Fibroblast of skin of right quadriceps (primary cell): Measurements from ENCODE around the gene CYP1B1.
"Not testable (repeated sequence)": the region's sequence is repeated elsewhere in the genome, so short reads cannot be mapped to it uniquely, and the experiment has no call there.

Experiments used
- DNase-seq: peaks from one replicate; pipeline ENCODE4 v3.0.0-alpha.2; 2013

The CYP1B1 gene

DNA sequence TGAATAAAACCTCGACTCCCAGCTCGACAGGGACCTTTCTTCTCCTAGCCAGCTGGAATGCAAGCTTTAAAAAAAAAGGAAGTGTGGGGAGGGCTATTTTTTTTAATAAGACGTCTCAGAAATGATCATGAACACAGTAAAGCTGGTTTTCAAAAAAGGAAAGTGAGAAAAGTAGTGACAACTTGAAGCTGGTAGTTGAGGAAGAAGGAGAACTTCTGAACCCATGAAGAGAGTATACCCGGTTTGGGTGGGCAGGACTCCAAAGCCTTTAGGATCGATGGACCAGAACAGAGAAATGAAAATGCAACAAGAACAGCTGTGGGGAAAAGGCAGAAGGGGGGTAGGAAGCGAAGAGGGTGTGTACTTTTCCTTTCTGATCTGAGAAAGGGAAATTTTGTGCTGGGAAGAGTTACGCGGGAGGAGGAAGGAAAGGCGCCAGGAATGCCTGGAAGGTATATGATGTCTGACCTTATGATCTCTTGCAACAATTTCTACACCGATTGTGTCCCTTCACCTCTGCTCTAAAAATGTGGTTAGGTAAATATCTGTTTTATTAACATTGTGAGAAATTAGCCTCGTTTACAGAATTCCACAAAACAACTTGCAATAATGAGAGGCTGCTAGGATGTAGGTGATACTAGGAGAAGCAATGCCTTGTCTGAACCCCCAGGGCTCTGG is 22.6 kb upstream of the CYP1B1 start:
- no peak for DNase-seq

DNA sequence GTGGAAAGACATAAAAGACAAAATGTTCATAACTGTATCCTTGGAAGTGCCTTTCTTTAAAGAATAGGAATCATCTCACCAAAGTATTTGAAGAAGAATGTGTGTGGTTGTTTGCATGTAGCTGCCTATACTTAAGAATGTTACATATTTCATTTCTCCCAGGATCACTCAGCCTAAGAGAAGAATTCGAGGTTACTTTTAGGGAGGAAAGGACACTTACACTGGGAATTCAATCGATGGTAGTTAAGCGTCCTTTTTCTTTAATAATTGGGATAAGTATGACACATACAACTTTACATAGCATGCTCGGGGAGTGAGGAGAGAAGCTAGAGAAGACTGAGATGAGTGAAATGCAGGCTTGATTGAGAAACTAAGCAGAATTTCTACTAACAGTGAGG is 22.0 kb upstream of the CYP1B1 start:
- DNase-seq: peak; percentile 84

DNA sequence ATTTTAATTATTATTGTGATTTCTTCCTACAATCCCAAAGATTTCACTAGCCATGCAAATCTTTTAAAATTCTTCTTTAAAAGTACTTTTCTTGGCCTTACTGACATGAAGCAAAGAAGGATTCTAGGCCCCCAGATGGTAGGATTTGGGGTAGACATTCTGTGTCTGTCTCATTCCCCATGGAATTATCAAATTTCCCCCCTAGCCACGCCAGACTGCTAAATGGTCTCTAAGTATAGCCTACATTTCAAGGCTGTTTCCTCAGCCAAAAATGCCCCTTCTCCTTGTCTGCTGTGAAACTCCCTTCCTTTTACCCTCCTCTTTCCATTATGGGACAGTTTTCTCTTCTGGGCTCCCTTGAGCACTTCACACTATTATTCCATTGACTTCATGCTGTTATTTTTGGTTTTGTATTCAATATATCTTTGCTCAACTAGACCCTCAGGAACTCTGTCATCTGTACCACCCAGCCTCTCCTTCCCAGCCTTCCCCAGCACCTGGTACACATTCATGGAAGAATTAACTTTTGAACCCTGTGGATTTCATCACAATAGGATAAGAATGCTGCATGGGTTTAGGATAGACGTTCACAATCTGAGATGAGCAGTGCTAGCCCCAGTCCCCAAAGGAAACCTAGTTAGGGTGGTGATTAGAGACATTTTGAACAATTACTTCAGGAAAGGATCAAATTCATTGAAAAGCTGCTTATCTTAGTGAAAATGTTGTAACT is 21.5 kb upstream of the CYP1B1 start:
- peak; percentile 63 for DNase-seq

DNA sequence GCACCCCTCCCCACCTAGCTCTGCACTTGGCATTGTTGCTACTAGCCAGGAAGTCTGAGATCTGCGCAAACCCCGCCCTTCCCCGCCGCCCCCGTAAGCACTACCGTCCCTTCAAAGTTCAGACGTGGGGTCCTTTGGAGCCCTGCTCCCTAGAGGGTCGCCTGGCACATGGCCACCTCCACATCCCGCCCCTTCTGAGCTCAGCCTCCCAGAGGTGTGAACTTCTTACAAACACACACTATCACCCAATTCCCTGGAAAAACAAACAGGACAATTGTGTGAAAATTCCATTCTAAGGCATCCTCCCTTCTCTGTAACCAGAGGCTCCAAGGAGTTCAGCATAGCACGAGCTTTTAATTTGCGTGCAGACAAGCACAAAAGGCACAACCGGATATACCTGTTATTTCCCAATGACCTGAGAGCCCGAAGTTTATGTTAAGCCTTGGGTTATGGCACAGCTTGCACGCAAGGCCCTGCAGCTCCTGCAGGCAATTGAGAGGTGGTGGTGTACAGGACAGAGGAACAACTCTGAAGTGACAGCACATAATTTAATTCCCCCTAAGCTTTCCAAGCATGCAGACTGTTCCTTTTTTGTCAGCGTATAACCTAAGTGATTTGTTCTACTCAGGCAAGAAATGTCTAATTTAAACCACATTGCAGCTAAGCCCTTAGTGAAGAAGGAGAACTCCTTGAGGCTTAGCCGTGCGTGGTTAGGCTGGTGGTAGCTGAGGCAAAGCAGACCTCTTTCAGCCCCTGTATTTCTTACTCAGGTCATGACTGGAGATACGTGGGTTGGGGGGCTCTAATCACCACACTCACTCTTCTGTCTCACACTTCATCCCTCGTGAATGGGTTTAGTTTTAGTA is 20.3 kb upstream of the CYP1B1 start:
- peak; percentile 94 for DNase-seq

DNA sequence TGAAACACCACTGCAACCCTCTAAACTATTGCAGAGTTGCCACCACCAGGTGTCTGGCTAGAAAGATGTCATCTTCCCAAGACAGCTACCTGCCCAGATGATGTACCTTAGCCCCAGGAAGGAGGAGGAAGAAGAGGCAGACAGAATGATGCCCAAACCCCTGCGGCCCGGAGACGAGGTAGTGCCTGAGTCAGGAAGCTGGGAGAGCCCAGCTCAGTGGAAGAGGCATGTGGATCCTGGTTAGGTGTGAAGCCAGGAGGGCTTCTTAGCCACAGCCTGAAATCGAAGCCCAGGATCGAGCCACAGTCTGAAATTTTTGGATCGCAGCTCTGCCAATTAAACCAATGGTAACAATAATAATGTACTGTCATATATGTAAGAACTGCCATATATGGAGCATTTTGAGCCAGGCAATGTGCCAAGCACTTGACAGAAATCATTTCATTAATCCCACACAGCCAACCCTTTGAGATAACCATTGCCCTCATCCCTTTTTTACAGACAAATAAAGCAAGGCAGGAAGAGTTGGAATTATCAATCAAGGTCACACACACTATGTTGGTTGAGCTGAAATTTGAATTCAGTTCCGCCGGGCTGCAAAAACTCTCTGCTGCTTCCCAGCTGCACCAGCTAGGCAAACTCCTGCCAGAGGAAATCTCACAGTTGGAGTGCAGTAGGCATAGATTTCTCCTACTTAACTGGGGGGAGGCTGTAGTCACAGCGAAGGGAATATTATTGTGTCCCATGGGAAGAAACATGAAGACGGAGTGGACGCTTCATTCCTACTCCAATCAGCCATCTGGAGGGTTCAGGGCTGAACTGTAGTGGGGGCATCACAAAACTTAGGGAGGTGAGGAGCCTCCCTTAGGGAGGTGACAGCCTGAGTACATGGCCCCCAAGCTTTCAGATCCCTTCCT is 19.4 kb upstream of the CYP1B1 start:
- DNase-seq: no peak

DNA sequence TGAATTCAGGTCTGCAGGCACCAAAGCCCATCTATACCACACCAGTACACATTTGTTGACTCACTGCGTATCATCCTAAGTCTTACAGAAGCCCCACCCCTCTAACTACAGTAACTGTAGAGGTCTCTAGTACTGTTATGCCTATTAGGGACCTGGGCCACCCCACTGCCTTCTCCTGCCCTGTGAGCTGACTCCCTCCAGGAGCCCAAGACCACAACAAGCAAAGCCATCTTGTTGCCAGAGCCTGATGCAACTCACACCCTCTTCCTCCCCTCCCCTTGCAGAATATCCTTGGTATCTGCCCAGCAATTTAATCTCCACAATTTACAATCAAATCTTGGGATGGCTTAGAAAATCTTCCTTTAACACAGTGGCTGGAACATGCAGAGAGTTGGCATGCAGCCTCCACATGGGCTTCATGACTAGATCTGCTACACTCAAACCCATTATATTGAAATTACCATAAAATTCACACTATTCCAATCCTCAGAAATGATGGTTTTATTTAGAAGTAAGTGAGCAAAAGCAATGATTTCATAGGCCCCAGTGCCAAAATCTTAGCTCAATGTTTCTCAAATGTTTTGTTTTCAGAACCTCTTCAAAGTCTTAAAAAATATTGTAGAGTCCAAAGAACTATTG is 17.7 kb upstream of the CYP1B1 start:
- peak; percentile 59 for DNase-seq

DNA sequence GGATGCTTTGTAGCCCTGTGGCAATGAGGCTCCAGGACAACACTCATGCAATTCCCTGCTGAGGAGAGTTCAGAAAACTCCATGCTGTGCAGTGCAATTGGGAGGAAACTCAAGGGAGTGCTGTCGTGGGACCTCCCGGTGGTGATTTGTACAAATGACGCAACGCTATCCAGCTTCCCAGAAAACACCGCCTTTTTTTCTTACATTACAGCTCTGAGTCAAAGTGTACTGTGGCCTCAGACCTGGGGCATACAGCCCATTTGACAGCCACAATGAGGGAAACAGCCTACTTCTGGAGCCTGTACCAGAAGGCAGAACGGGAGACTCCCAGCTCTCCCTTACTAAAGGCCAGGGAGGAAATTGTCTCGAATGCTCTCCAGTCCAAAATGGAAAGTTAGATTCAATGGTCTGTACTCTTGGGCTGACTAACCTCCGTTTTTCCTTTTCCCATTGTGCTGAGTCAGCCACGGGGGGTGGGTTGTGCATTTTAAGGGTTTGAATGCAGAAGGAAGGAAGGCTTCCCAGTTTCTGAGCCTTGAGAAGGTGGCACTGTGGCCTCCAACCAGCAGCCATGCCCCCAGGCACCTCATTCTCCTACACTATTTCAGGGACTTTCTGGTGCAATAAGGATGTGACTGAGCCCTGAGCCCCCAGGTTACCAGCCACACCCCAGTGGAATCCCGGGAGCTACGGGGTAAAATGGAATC is 16.4 kb upstream of the CYP1B1 start:
- DNase-seq: peak; percentile 91

DNA sequence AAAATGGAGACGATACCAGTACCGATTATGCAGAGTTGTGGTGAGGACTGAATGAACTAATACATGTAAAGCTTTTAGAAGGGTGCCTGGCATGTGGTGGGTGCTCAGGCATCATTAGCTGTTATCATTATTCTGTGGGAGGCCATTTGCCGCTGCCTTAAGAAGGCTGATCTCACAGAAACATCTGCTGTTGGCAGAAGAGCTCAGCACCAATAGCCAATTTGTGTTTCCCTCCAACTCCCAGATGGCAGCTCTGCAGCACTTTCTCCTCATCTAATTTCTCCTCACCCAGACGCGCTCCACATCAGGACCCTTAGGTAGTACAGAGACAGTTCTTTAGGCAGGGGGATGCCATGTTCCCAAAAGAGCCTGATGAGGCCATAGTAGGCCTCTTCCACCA is 15.8 kb upstream of the CYP1B1 start:
- no peak for DNase-seq

DNA sequence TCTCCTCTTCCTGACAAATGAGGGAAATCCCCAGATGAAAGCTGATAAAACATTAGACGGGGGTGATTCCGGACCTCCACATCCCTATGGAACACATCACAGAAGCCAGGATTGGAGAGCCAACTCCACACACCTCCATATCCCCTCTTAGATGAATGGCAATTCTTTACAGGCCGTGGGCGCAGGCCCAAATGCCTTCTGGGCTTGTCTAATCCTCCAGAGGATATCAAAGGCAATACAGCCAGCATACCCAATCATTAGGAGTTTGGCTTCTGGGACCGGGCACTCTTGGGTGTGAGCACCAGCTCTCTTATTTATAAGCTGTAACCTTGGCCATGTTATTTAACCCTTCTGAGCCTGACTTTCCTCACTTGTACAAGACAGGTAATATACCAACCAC is 15.0 kb upstream of the CYP1B1 start:
- no peak for DNase-seq

DNA sequence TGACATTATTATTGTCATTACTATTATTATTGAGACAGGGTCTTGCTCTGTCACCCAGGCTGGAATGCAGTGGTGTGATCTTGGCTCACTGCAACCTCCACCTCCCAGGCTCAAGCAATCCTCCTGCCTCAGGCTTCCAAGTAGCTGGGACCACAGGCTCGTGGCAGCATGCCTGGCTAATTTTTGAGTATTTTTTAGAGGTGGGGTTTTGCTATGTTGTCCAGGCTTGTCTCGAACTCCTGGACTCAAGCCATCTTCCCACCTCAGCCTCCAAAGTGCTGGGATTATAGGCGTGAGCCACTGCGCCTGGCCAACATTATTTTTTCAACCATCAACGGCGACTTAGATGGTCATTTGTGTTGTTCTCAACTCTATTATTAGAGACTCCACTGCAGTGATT is 14.3 kb upstream of the CYP1B1 start:
- not testable (repeated sequence) for DNase-seq

DNA sequence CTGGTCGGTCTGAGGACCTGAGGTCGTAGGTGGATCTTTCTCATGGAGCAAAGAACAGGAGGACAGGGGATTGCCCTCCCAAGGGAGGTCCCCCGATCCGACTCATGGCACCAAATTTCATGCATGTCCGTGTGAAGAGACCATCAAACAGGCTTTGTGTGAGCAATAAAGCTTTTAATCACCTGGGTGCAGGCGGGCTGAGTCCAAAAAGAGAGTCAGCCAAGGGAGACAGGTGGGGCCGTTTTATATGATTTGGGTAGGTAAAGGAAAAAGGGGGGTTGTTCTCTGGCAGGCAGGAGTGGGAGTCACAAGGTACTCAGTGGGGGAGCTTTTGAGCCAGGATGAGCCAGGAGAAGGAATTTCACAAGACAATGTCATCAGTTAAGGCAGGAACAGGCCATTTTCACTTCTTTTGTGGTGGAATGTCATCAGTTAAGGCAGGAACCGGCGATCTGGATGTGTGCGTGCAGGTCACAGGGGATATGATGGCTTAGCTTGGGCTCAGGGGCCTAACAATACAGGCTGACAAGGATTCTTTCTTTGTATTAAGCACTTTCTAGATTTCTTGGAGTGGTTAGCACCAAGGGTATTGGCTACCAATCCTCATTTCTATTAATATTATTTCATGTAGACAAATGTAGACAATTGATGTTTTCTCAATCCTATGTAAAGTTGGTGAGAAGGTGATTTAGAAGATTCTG is 10.2 kb upstream of the CYP1B1 start:
- not testable (repeated sequence) for DNase-seq

DNA sequence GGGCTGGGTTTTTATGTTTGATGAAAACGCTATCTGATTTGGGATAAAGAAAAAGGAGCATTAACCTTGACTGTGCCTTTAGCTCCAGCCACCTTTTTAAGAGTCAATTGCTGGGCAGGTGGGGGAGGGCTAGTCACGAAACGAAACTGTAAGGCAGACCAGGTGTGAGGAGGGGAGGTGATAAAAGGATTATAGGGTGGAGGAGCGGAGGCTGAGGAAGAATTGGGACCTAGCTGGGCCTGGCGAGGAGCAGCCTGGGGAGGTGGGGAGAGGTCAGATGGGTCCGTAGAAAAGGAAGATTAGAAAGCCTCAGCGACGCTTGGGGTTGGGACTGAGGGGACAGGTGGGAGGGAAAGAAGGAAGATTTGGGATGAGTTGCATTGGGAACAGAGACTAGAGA is 8.6 kb upstream of the CYP1B1 start:
- DNase-seq: not testable (repeated sequence)

DNA sequence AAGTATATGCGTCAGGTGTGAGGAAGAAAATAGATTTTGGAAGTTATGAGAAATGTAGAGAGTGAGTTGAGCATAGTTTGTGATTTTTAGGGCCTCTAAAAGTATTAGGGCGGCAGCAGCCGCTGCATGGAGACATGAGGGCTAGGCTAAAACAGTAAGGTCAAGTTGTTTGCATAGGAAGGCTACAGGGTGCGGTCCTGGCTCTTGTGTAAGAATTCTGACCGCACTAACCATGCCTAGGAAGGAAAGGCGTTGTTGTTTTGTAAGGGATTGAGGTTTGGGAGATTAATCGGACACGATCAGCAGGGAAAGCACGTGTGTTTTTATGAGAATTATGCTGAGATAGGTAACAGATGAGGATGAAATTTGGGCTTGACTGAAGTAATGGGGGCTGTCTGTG is 6.8 kb upstream of the CYP1B1 start:
- DNase-seq: not testable (repeated sequence)

DNA sequence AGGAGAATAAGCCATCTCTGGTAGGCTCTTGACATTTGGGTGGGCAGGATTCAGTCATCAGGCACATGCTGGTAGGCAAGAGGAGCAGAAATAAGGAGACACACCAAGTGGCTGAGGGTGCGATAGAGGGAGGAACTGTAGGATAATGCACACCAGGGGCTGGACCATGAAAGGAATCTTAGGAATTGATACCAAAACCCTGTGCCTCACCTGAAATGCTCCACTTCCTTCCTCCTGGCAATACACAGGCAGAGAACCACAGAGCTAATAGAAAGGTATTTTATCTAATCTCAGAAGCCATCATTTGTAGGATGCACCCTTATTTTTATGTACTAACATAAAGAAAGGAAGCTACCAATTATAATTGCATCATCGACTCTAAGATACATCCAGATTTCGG is 4.4 kb upstream of the CYP1B1 start:
- no peak for DNase-seq

DNA sequence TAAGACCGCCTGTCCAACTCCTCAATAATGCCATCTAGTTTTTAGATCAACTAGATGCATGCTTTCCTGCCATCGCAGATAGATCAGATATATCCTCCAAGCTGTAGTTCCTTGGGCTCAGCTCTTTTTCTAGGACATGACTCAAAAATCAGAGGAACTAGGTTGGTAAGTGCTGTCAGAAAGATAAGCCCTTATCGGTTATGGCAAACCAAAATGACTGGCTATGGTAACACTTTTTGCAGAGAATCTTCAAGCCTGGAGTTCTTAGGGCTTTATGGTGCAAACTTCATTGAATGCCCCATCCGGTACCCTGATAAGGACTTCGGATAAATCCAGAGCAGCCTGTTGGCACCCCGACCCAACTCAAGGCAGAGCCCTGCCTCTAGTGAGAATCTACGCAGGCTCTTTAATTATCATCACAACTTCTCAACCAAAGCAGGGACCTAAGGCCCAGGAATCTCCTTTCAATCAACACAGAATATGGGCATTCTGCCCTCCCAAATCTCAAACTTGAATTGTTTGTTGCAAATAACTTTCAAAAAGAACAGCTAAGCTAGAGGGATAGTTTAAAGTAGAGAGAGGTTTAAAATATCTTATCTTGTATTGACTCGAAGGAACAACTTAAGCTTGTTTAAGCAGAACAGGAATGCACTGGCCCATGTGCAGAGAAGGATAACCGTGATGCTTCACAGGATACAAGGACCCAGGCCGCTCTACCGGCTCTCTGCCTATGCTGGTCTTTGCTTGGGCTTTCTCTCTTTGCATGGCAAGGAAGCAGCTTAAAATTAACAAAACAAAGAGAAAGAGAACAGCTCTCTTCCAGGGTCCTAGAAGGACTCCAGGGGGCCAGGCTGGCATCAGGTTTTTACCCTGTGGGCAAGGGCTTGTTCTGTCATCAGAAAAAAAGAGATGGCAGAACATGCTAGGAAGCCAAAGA is 3.4 kb upstream of the CYP1B1 start:
- DNase-seq: no peak

DNA sequence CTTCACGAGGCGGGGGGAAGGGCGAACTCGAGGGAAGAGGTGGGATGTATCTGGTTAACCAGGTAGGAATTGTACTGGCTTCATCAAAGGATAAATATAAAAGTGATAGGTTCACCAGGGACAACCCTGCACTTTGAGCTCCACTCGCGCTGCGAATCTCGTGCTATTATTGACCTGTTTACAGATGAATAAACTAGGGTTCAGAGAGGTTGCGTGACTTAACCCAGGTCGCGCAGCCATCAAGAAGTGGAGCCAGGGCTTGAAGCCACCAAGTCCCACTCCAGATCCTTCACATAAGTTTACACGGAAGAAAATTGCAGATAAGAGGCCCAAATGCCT is 1.4 kb upstream of the CYP1B1 start:
- DNase-seq: no peak

DNA sequence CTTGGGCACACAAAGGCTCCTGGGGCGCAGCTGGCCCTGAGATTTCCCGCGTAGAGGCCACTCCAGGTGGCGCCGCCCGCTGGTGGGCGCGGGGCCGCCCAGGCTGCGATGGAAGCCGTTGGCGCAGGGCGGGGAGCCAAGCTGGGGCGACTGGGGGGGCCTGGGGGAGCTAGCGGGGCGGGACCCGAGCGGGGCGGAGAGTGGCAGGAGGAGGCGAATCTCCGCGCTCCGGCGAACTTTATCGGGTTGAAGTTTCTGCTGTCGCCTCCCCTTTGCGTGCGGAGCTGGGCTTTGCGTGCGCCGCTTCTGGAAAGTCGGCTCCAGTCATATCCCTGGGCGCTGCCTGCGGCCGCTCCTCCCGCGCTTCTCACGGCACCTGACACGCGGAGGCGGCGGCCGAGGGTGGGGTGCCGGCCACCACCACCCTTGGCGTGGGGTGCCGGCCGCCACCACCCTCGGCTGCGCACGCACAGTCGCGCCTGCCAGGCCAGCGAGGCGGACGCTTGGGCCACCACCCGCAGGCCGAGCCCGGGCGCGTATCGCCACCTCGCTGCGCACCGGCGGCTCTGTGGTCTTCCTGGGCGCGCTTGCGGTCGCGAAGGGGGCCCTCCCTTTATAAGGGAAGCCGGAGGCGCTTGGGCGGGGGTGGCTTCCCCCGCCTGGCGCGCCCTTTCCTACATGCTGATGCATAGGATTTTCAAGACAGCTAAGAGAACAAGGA is 919 bp upstream of the CYP1B1 start:
- DNase-seq: peak; percentile 92

DNA sequence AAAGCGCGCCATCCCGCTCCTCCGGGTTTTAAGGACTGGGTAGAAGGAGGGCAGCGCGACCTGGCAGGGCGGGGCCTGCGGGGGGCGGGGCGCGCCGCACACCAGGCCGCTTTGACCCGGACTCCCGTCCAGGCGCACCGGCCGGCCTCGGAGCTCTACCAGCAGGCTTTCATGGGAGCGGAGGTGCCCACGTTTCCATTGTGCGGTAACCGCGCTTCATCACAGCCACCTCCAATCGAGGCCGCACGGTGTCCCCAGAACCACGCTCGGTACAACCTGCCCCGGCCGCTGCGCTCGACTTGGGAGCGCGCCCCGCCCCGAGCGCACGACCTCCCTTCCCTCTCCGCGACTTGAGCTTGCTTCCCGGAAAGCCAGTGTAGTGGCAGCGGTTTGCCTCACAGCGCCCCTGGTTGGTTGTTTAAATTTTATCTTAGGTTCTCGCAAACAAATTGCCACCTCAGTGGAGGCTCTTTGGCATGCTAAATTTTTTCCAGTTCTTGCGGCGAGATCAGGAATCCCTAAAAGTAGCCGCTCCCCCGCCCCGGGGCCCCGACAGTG is 280 bp upstream of the CYP1B1 start:
- DNase-seq: peak; percentile 83
